T47D (cell line): ENCODE measurements around the gene HYKK.
"Not testable (repeated sequence)": the region's sequence is repeated elsewhere in the genome, so short reads cannot be mapped to it uniquely, and the experiment has no call there.

ENCODE experiments used
- DNase-seq, 2 experiments: peaks; one replicate each; pipeline versions ENCODE4 v3.0.0 to v3.0.0-alpha.2; 2011 to 2012; ENCODE audit warnings: low read depth in 1 of 2, low spot score in 1 of 2
- JUND ChIP-seq: IDR thresholded peaks from 2 replicates; pipeline ENCODE4 v1.6.1; 2012; ENCODE audit warnings: low read depth
- in situ Hi-C: cut with HindIII; loops from 2 replicates; pipeline ENCODE4 v1.10.0; 2016; ENCODE audit warnings: low sequenced_read_pairs, low pct_unique_long_range_greater_than_20kb

Gene HYKK

GRCh38 chr15:78524230-78524629 lies 16.9 kb downstream of the HYKK start:
- in situ Hi-C loops: no loop called here
- no peak for DNase-seq
- no peak for TF ChIP-seq JUND

- in situ Hi-C loops: no loop called here
- TF ChIP-seq JUND: no peak
- DNase-seq: no peak
Observed at GRCh38 chr15:78527325-78527724, 19.9 kb downstream of the HYKK start.

DNA sequence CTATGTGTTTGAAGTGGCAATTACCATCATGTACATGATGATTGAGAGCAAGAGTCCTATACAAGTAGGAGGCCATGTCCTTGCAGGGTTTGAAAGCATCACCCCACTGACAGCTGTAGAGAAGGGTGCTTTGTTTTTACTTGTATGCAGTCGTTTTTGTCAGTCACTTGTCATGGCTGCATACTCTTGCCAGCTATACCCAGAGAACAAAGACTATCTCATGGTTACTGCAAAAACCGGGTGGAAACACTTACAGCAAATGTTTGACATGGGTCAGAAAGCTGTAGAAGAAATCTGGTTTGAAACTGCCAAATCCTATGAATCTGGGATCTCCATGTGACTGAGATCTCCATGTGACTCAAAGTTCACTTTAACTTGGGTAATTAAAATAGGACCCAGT lies 26.0 kb downstream of the HYKK start:
- in situ Hi-C loops: no loop called here
- DNase-seq: no peak
- no peak for TF ChIP-seq JUND

DNA sequence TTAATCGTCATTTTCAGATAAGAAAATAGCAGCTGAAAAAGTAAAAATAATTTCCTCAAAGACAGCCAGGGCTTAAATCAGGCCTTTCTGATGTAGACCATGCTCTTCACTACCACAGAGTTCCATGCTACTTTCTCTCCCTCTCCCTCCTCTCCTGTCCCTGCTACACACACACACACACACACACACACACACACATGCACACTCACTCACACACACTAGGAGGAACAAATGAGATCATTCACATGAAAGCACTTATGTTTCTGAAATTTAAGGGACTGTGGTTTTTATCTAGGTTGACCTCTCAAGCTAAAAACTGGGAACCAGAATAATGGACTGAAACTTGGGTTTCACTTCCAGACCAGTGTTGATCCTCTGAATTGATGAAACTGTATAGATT lies 28.8 kb downstream of the HYKK start:
- no peak for TF ChIP-seq JUND
- in situ Hi-C loops: no loop called here
- no peak for DNase-seq

GRCh38 chr15:78537266-78537905 lies 30.0 kb downstream of the HYKK start:
- in situ Hi-C loops: no loop called here
- no peak for DNase-seq
- no peak for TF ChIP-seq JUND

- no peak for TF ChIP-seq JUND
- in situ Hi-C loops: no loop called here
- DNase-seq: no peak
Observed at GRCh38 chr15:78538358-78538757, 31.0 kb downstream of the HYKK start.

- in situ Hi-C loops, DNase-seq: not testable (repeated sequence)
Observed at GRCh38 chr15:78539464-78540140, 32.2 kb downstream of the HYKK start.

DNA sequence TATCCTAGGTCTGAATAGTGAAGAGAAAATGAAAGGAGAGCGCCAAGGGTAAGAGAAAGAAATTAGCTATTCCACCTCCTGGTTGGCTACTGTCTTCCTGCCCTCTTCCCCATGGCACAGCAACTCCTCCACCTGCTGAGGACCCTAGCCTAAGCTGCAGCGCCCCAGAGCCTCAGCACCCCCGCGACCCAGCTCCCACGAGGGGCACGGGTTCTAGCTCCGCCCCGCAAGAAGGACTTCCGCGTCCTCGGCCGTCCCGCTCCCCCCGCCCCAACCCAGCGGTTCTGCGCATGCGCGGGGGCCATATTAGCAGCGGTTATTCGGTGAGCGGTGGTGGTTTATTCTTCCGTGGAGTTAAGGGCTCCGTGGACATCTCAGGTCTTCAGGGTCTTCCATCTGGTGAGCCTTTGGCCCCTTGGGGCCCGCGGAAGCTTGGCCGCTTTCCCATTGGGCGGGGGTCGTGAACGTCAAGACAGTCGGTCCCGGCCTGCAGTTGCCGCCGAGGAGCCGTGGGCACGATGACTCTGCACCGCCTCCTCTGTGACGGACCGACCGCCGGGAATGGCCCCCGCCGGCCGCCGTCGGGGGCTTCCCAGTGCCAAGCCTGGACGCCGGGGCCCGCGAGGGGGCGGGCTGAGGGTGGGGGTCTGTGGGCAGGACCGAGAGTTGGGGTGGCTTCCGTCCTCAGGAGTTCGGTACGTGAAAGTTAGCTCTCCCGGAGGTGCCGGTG lies 32.9 kb downstream of the HYKK start, which contains the start of gene PSMA4:
PSMA4 (plus strand) TSS at position 304 of the 730 bp plus-strand sequence. CDS start 1,484 bp downstream, outside the sequence.
- in situ Hi-C loops: no loop called here

DNA sequence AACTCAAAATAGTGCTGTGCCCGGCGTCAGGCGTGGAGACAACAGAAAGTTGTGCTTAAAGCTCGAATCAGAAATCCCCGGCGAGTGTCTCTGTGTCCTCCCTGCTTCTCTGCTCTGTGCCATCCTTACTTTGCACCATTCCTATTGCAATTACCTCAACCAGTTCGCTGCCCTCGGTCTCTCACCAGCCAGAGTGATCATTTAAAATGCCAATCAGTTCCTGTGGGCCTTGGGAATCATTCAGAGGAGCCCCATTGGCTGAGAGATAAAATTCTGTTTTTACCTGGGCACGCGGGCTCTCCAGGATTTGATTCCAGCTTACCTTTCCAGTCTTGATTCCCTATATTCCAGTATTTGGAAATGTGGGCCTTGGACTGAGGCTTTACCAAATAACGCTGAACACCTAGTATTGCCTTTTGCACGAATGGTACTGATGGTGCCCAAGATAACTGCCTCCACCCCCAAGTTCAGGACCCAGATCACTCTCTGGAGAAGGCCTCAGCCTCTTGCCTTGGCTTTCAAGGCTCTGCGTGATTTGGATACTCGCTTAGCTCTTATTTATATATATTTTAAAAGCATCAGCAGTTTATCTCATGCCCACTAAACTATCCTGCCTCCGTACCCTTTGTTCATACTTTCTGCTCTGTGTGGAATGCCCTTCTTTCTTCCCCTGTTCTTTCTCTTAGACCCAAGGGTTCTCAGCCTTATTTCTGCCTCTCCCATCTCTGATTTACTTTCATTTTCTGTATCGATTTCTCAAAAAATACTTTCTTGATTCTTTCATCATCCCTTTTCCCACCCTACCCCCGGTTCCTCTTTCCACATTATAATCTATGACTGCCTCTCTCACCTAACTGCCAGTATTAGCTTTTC lies 33.7 kb downstream of the HYKK start:
- in situ Hi-C loops: no loop called here
- DNase-seq: peak; percentile 31 to 33
- TF ChIP-seq JUND: no peak

More for the DNA sequence above, 32.9 kb downstream of the HYKK start, which contains the start of gene PSMA4:
- peak; percentile 70 to 90 for DNase-seq
- no peak for TF ChIP-seq JUND

GRCh38 chr15:78541744-78542034 lies 34.3 kb downstream of the HYKK start:
- no peak for DNase-seq
- no peak for TF ChIP-seq JUND
- in situ Hi-C loops: no loop called here

DNA sequence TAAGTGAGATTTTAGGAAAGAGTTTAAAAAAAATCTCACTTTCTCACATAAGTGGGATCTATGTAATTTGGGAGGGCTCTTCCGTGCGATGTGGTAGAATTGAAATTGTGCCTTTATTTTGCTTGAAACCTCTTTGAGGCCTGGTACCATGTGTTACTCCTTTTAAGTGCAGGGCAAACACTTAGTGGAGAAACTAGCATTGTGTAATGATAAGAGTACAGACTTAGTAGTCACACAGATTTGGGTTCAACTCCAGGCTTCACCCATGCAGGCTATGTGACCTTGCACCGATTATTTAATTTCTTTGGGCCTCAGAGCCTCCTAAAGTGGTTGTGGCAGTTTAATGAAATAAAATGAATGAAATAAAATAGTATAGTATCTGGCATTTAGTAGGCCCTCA lies 35.3 kb downstream of the HYKK start:
- TF ChIP-seq JUND: no peak
- DNase-seq: no peak
- in situ Hi-C loops: no loop called here

- no peak for DNase-seq
- no peak for TF ChIP-seq JUND
Observed at GRCh38 chr15:78550194-78550593, 42.8 kb downstream of the HYKK start.

More at GRCh38 chr15:78550194-78550593, 42.8 kb downstream of the HYKK start:
- in situ Hi-C loops: no loop called here
